Suprapubic skin (tissue), 4 donors: Measurements from ENCODE around the gene TMEM106A.

Experiments
- CTCF ChIP-seq, 2 donors: fragments of 200-600 bp in 1 of 2; fragments of 450-650 bp in 1 of 2; sonication (generic) in 1 of 2; IDR thresholded peaks; one replicate each; pipeline ENCODE4 v1.5.1; 2016 to 2019; ENCODE audit warnings: antibody characterized with exemption in 2 of 2, mild to moderate bottlenecking in 1 of 2, moderate library complexity in 1 of 2
- EP300 ChIP-seq: sonication (generic); formaldehyde crosslinking; IDR thresholded peaks from one replicate; pipeline ENCODE4 v1.6.1; 2017; ENCODE audit warnings: antibody characterized with exemption
- POLR2A ChIP-seq, 2 donors: fragments of 450-650 bp; IDR thresholded peaks; one replicate each; pipeline ENCODE4 v1.6.1; 2017; ENCODE audit warnings: antibody characterized with exemption in 2 of 2, mild to moderate bottlenecking in 2 of 2, moderate library complexity in 2 of 2
- POLR2AphosphoS5 ChIP-seq, 3 donors: sonication (generic); formaldehyde crosslinking; IDR thresholded peaks; one replicate each; pipeline ENCODE4 v1.6.1; 2017; ENCODE audit warnings: antibody characterized with exemption in 3 of 3

GRCh38 chr17:43211123-43211479 lies 574 bp upstream of the TMEM106A start:
- TF ChIP-seq POLR2AphosphoS5 (IDR thresholded peaks at IDR 0.05), result no peak
- no peak for TF ChIP-seq CTCF (IDR thresholded peaks at IDR 0.05)
- no peak for TF ChIP-seq EP300
- no peak for TF ChIP-seq POLR2A (IDR thresholded peaks at IDR 0.05)
